Measurements from ENCODE around the gene CDH5. TPM values are rescaled to one million over a fixed set of nuclear protein-coding genes. Genes with fewer than 3 reads are reported as not detected.
A peak's percentile ranks its signal among the peaks of the same experiment; 100 is the strongest.

CDH5 gene
- total and polyA plus RNA-seq, 2 donors (not counting 3 experiments of a cell fraction or from before 2014, with no cell fraction given) = 765 to 815 TPM

DNA sequence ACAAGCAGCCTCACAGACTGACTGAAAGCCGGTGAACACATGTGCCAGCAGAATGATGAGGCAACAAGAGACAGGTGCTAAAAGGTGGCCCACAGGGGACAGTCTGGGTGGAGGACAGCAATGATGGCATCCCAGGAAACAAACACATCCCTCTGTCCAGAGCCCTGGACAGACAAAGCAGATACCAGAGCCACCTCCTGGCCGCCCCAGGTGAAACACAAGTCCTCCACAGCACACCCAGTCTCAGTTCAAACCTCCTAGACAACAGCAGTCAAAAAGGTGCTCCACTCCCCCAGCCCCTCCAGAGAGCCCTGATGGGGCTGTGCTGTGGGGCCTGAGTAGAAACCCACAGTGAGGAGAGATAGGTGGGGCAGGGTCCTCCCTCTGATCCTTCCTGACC, 20.3 kb upstream of the CDH5 start:
- Histone ChIP-seq H3K27me3 (ENCODE audit: control insufficient read depth in 2 of 2, insufficient read depth in 2 of 2, low read length in 2 of 2) (peaks cover 0 to 2% of the 10 kb centered on the region in 2 experiments), H3K79me2 (ENCODE audit: control insufficient read depth, insufficient read depth, low read length) (no peaks in the 10 kb centered on the region), H3K9me1 (replicated peaks; ENCODE audit: control insufficient read depth, extremely low read depth, insufficient read depth, low read length) (no peaks in the 10 kb centered on the region), H3K4me3 (replicated peaks in 1 of 3; ENCODE audit: insufficient read depth in 1 of 3, low read depth in 1 of 3, low read length in 3 of 3) (no peak overlapping the region), H4K20me1 (replicated peaks; ENCODE audit: control insufficient read depth, extremely low read depth, insufficient read depth, low read length) (no peaks in the 10 kb centered on the region), H3K4me2 (ENCODE audit: insufficient read depth, low read length) (no peak overlapping the region), H3K27ac (ENCODE audit: insufficient read depth, low read depth, low read length) (no peak overlapping the region), H3K36me3 (ENCODE audit: control insufficient read depth in 2 of 2, extremely low read depth in 1 of 2, insufficient read depth in 2 of 2, low read length in 2 of 2) (no peaks in the 10 kb centered on the region), H3K9me3 (replicated peaks; ENCODE audit: control insufficient read depth, insufficient read depth, low read length) (no peaks in the 10 kb centered on the region), H3K4me1 (ENCODE audit: control insufficient read depth, extremely low read depth, insufficient read depth, low read length) (no peaks in the 10 kb centered on the region), H3K9ac (replicated peaks; ENCODE audit: extremely low read depth, insufficient read depth, low read length) (no peak overlapping the region), H2AFZ (ENCODE audit: low read depth, low read length) (no peak overlapping the region)
- FAIRE-seq (no peak), DNase-seq (ENCODE audit: low read depth, low spot score) (no peak)
- no peak for TF ChIP-seq POLR2A (IDR thresholded peaks at IDR 0.05; ENCODE audit: low read depth, low read length)
- TF ChIP-seq, protein P1, sequence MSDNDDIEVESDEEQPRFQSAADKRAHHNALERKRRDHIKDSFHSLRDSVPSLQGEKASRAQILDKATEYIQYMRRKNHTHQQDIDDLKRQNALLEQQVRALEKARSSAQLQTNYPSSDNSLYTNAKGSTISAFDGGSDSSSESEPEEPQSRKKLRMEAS (IDR thresholded peaks at IDR 0.05; ENCODE audit: insufficient read depth, insufficient read length) = no peak
- no peak for TF ChIP-seq FOS (IDR thresholded peaks at IDR 0.05; ENCODE audit: borderline replicate concordance, insufficient read depth, low read length)
- ChIA-PET CTCF (interaction anchor here (4.9 kb wide), 1 partner anchor 11 kb away, joined by 65 read pairs; no protein-coding TSS in a partner anchor), POLR2A (no interaction called here)
- dilution Hi-C loops (cut with MboI; ENCODE audit: extremely low pct_ligation_motif_present, low sequenced_read_pairs) = no loop called here
- BruUV-seq (replicated peaks) = no TSS peak
- intact Hi-C loops (cut with micrococcal nuclease) = no loop called here

GRCh38 chr16:66352304-66352703, 14.2 kb upstream of the CDH5 start:
- Histone ChIP-seq H2AFZ (ENCODE audit: low read depth, low read length) (no peak overlapping the region), H3K36me3 (ENCODE audit: control insufficient read depth in 2 of 2, extremely low read depth in 1 of 2, insufficient read depth in 2 of 2, low read length in 2 of 2) (no peaks in the 10 kb centered on the region), H3K4me1 (ENCODE audit: control insufficient read depth, extremely low read depth, insufficient read depth, low read length) (peaks cover 8% of the 10 kb centered on the region), H3K79me2 (ENCODE audit: control insufficient read depth, insufficient read depth, low read length) (no peaks in the 10 kb centered on the region), H3K9me1 (replicated peaks; ENCODE audit: control insufficient read depth, extremely low read depth, insufficient read depth, low read length) (no peaks in the 10 kb centered on the region), H3K27ac (ENCODE audit: insufficient read depth, low read depth, low read length) (no peak overlapping the region), H3K9me3 (replicated peaks; ENCODE audit: control insufficient read depth, insufficient read depth, low read length) (no peaks in the 10 kb centered on the region), H4K20me1 (replicated peaks; ENCODE audit: control insufficient read depth, extremely low read depth, insufficient read depth, low read length) (no peaks in the 10 kb centered on the region), H3K4me2 (ENCODE audit: insufficient read depth, low read length) (no peak overlapping the region), H3K27me3 (ENCODE audit: control insufficient read depth in 2 of 2, insufficient read depth in 2 of 2, low read length in 2 of 2) (no peaks in the 10 kb centered on the region), H3K4me3 (replicated peaks in 1 of 3; ENCODE audit: insufficient read depth in 1 of 3, low read depth in 1 of 3, low read length in 3 of 3) (no peak overlapping the region), H3K9ac (replicated peaks; ENCODE audit: extremely low read depth, insufficient read depth, low read length) (no peak overlapping the region)
- intact Hi-C loops (cut with micrococcal nuclease) = no loop called here
- dilution Hi-C loops (cut with MboI; ENCODE audit: extremely low pct_ligation_motif_present, low sequenced_read_pairs) = no loop called here
- FAIRE-seq (peak; percentile 57), DNase-seq (ENCODE audit: low read depth, low spot score) (no peak)
- POLR2A ChIA-PET = interaction anchor here (0.7 kb wide), 1 partner anchor 20 kb away, joined by 4 read pairs; no protein-coding TSS in a partner anchor
- CTCF ChIA-PET = interaction anchor here (2.1 kb wide), 1 partner anchor 11 kb away, joined by 11 read pairs; no protein-coding TSS in a partner anchor
- no TSS peak for BruUV-seq (replicated peaks)
- TF ChIP-seq JUN (IDR thresholded peaks at IDR 0.05; ENCODE audit: borderline replicate concordance, insufficient read depth, insufficient read length, low read depth) = no peak

All from endothelial cell of umbilical vein (primary cell).